Smooth muscle cell (in vitro differentiated cells): ENCODE results near the gene ADGRL1. TPM values are rescaled to one million over a fixed set of nuclear protein-coding genes. Genes with fewer than 3 reads are reported as not detected.

Source experiments
- DNase-seq: peaks from one replicate; lab custom pipeline; 2025; ENCODE audit not compliant: unreplicated experiment; lab: John Stamatoyannopoulos, UW
- H2AFZ ChIP-seq: fragments of 200-600 bp; sonication (generic); 2 replicates; pipeline ENCODE4 v1.6.0; 2016; ENCODE audit warnings: antibody characterized with exemption, low read depth, mild to moderate bottlenecking
- H3F3A ChIP-seq: fragments of 200-600 bp; sonication (generic); 2 replicates; pipeline ENCODE4 v1.6.0; 2017; ENCODE audit warnings: antibody characterized with exemption, low read depth
- H3K27ac ChIP-seq: fragments of 200-600 bp; sonication (generic); 2 replicates; pipeline ENCODE4 v1.5.1; 2016; ENCODE audit warnings: low read depth, mild to moderate bottlenecking
- H3K27me3 ChIP-seq: fragments of 200-600 bp; sonication (generic); 2 replicates; pipeline ENCODE4 v1.6.1; 2016; ENCODE audit warnings: low read depth, mild to moderate bottlenecking
- H3K36me3 ChIP-seq: fragments of 200-600 bp; sonication (generic); 2 replicates; pipeline ENCODE4 v1.5.1; 2016; ENCODE audit warnings: low read depth
- H3K4me1 ChIP-seq: fragments of 200-600 bp; sonication (generic); 2 replicates; pipeline ENCODE4 v1.5.1; 2016; ENCODE audit warnings: low read depth
- H3K4me2 ChIP-seq: fragments of 200-600 bp; sonication (generic); 2 replicates; pipeline ENCODE4 v1.6.0; 2016; ENCODE audit warnings: mild to moderate bottlenecking
- H3K4me3 ChIP-seq: fragments of 200-600 bp; sonication (generic); 2 replicates; pipeline ENCODE4 v1.5.1; 2016; ENCODE audit warnings: mild to moderate bottlenecking
- H3K79me2 ChIP-seq: fragments of 200-600 bp; sonication (generic); 2 replicates; pipeline ENCODE4 v1.6.0; 2016; ENCODE audit warnings: low read depth, mild to moderate bottlenecking
- H3K9ac ChIP-seq: fragments of 200-600 bp; sonication (generic); 2 replicates; pipeline ENCODE4 v1.6.0; 2016; ENCODE audit warnings: low read depth
- H3K9me3 ChIP-seq: fragments of 200-600 bp; sonication (generic); replicated peaks from 2 replicates; pipeline ENCODE4 v1.5.1; 2016; ENCODE audit warnings: low read depth
- H4K20me1 ChIP-seq: fragments of 200-600 bp; sonication (generic); 2 replicates; pipeline ENCODE4 v1.6.0; 2016; ENCODE audit warnings: low read depth
- WGBS: methylation state at CpG from one replicate; pipeline ENCODE4 v1.1.7; 2016; ENCODE audit warnings: low lambda C conversion rate; 5-methylcytosine and 5-hydroxymethylcytosine counted together
- polyA plus RNA-seq: library from polyadenylated mRNA; unstranded; fragments of >200 nt; fragmentation: Nextera tagmentation; extraction: Ambion mirVana; gene quantifications from 2 replicates; pipeline ENCODE4 v1.2.1, GENCODE V29; 2016
- total RNA-seq: library from RNA; depleted of rRNA; stranded (reverse); fragments of >200 nt; gene quantifications from 2 replicates; pipeline ENCODE4 v1.2.3, GENCODE V29; 2014
- TF ChIP-seq, protein P1 (sequence below): fragments of 200-600 bp; sonication (generic); IDR thresholded peaks from 2 replicates; pipeline ENCODE4 v1.5.1; 2017; ENCODE audit warnings: borderline replicate concordance, mild to moderate bottlenecking, antibody characterized with exemption; ENCODE audit not compliant: insufficient read depth, poor library complexity, severe bottlenecking

ADGRL1 gene
- total and polyA plus RNA-seq, 2 experiments from 2014 or later: 11.3 to 12.7 TPM

GRCh38 chr19:14135355-14135754 is 70.6 kb downstream of the ADGRL1 start:
- Histone ChIP-seq H3F3A (peaks cover 4% of the 10 kb centered on the region), H3K27ac (no peak overlapping the region), H3K4me1 (peaks cover 26% of the 10 kb centered on the region), H4K20me1 (peaks cover 5% of the 10 kb centered on the region), H3K4me3 (peak overlapping the region; percentile 60), H3K27me3 (no peaks in the 10 kb centered on the region), H2AFZ (no peak overlapping the region), H3K9ac (no peak overlapping the region), H3K36me3 (no peaks in the 10 kb centered on the region), H3K4me2 (peak overlapping the region; percentile 94), H3K9me3 (no peaks in the 10 kb centered on the region), H3K79me2 (peaks cover 11% of the 10 kb centered on the region)
- DNase-seq: no peak
- 73% methylated on average over 6 of the region's 6 CpGs for WGBS
- TF ChIP-seq, protein P1, sequence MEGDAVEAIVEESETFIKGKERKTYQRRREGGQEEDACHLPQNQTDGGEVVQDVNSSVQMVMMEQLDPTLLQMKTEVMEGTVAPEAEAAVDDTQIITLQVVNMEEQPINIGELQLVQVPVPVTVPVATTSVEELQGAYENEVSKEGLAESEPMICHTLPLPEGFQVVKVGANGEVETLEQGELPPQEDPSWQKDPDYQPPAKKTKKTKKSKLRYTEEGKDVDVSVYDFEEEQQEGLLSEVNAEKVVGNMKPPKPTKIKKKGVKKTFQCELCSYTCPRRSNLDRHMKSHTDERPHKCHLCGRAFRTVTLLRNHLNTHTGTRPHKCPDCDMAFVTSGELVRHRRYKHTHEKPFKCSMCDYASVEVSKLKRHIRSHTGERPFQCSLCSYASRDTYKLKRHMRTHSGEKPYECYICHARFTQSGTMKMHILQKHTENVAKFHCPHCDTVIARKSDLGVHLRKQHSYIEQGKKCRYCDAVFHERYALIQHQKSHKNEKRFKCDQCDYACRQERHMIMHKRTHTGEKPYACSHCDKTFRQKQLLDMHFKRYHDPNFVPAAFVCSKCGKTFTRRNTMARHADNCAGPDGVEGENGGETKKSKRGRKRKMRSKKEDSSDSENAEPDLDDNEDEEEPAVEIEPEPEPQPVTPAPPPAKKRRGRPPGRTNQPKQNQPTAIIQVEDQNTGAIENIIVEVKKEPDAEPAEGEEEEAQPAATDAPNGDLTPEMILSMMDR: no peak

DNA sequence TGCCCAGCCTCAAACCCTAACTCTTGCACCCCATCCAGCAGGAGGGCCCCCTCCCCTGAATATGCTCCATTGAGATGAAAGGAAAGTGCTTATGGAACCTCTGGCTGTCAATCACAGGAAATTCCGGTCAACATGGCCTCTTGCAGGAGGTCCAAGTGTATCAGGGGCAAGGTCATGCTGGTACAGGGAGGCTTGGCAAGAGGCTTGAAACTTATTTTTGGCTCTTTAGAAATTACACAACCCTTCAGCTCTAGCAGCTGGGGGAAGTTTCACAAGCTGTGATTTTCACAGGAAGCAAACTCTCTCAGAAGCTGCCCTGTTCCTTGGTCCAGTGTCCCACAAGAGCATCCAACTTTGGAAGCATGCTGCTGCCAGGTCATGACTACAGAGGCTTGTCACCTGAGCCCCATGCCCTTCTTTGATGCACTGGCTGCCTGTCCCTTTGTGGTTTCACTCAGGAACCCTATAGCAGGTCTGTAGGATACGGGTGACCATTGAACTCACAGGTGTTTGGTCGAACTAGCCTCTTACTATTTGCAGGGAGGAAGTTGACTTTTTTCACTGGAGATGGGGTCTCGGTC is 78.0 kb downstream of the ADGRL1 start:
- H3K4me2 ChIP-seq: no peak overlapping the region
- no peaks in the 10 kb centered on the region for H3F3A ChIP-seq
- H4K20me1 ChIP-seq: no peaks in the 10 kb centered on the region
- H3K36me3 ChIP-seq: no peaks in the 10 kb centered on the region
- no peak overlapping the region for H3K9ac ChIP-seq
- H3K4me3 ChIP-seq: no peak overlapping the region
- DNase-seq: no peak
- H3K27ac ChIP-seq: no peak overlapping the region
- no peaks in the 10 kb centered on the region for H3K9me3 ChIP-seq
- H3K4me1 ChIP-seq: no peaks in the 10 kb centered on the region
- TF ChIP-seq, protein P1: no peak
- 96% methylated on average over 4 of the region's 4 CpGs for WGBS
- H3K27me3 ChIP-seq: no peaks in the 10 kb centered on the region
- no peak overlapping the region for H2AFZ ChIP-seq
- no peaks in the 10 kb centered on the region for H3K79me2 ChIP-seq

GRCh38 chr19:14127176-14127575 is 78.8 kb downstream of the ADGRL1 start:
- TF ChIP-seq, protein P1: no peak
- Histone ChIP-seq H3K36me3 (no peaks in the 10 kb centered on the region), H3K9me3 (no peaks in the 10 kb centered on the region), H3K4me2 (no peak overlapping the region), H2AFZ (no peak overlapping the region), H3K27ac (no peak overlapping the region), H3K4me3 (no peak overlapping the region), H3K79me2 (no peaks in the 10 kb centered on the region), H3F3A (no peaks in the 10 kb centered on the region), H3K27me3 (no peaks in the 10 kb centered on the region), H3K9ac (no peak overlapping the region), H3K4me1 (no peaks in the 10 kb centered on the region), H4K20me1 (no peaks in the 10 kb centered on the region)
- 97% methylated on average over 8 of the region's 8 CpGs for WGBS
- DNase-seq: no peak

- Histone ChIP-seq H3K9me3 (no peaks in the 10 kb centered on the region), H3K4me1 (peaks cover 10% of the 10 kb centered on the region), H3K79me2 (no peaks in the 10 kb centered on the region), H3K36me3 (no peaks in the 10 kb centered on the region), H3F3A (peaks cover 11% of the 10 kb centered on the region), H3K27me3 (no peaks in the 10 kb centered on the region), H3K27ac (no peak overlapping the region), H2AFZ (no peak overlapping the region), H3K4me2 (no peak overlapping the region), H3K9ac (no peak overlapping the region), H3K4me3 (no peak overlapping the region), H4K20me1 (no peaks in the 10 kb centered on the region)
- TF ChIP-seq, protein P1: no peak
- DNase-seq: no peak
- 96% methylated on average over 6 of the region's 6 CpGs for WGBS
Measured at GRCh38 chr19:14122924-14123323, 83.0 kb downstream of the ADGRL1 start.
